Pericardium fibroblast (primary cell): Measurements from ENCODE around the gene RAB34. TPM values are rescaled to one million over a fixed set of nuclear protein-coding genes. Genes with fewer than 3 reads are reported as not detected.

Experiments used
- total RNA-seq: library from RNA; depleted of rRNA; stranded (reverse); fragments of >200 nt; gene quantifications from 2 replicates; pipeline ENCODE4 v1.2.3, GENCODE V29; 2015

The RAB34 gene
- 273 and 356 TPM in 2 replicates for total RNA-seq

GRCh38 chr17:28717578-28718332 is at the start of gene RAB34:
TSS of gene RAB34 (minus strand) at chr17:28717868. CDS start at chr17:28717266, 602 bp downstream.

GRCh38 chr17:28743243-28744103 is 25.8 kb upstream of the RAB34 start, which contains the start of gene TRAF4:
TSS of gene TRAF4 (plus strand) at chr17:28744011. CDS start at chr17:28744113, 102 bp downstream.

GRCh38 chr17:28728364-28729200 is 10.9 kb upstream of the RAB34 start, which contains the start of gene NEK8:
TSS of gene NEK8 (plus strand) at chr17:28728788. CDS start at chr17:28728814, 26 bp downstream.

GRCh38 chr17:28726226-28726626 is 8.6 kb upstream of the RAB34 start, which contains the start of gene TLCD1:
TSS of gene TLCD1 (minus strand) at chr17:28726233. CDS start at chr17:28726097, 136 bp downstream.

GRCh38 chr17:28711723-28712031 is 6.0 kb downstream of the RAB34 start, which contains the start of gene PROCA1:
TSS of gene PROCA1 (minus strand) at chr17:28711888. CDS start at chr17:28711660, 228 bp downstream.

Other genes starting within 250 kb of the RAB34 start
- not detected in 2 replicates for gene SLC13A2, start 244.2 kb downstream of the RAB34 start, total RNA-seq
- gene FOXN1, start 211.5 kb downstream of the RAB34 start, total RNA-seq = 0.12 TPM in 1 of 2 replicates, not detected in the other
- gene UNC119, start 165.2 kb downstream of the RAB34 start, total RNA-seq = 36.6 and 39.7 TPM in 2 replicates
- 56.1 and 82.5 TPM in 2 replicates for gene PIGS, start 146.3 kb downstream of the RAB34 start, total RNA-seq
- 69.6 and 136 TPM in 2 replicates for gene ALDOC, start 141.0 kb downstream of the RAB34 start, total RNA-seq
- 2.7 and 3.7 TPM in 2 replicates for gene SPAG5, start 118.8 kb downstream of the RAB34 start, total RNA-seq
- gene RSKR, start 103.7 kb downstream of the RAB34 start, total RNA-seq = 1.3 and 8.6 TPM in 2 replicates
- 73.8 and 81.3 TPM in 2 replicates for gene BLTP2, start 72.7 kb downstream of the RAB34 start, total RNA-seq
- 41.2 and 63.9 TPM in 2 replicates for gene SDF2, start 56.0 kb downstream of the RAB34 start, total RNA-seq
- gene SUPT6H, start 55.7 kb downstream of the RAB34 start, total RNA-seq = 29.5 and 30.7 TPM in 2 replicates
- gene PROCA1, start 6.0 kb downstream of the RAB34 start, total RNA-seq = 2.0 TPM in 1 of 2 replicates, not detected in the other
- 831 and 1,309 TPM in 2 replicates for gene RPL23A, start 2.1 kb upstream of the RAB34 start, total RNA-seq
- gene TLCD1, start 8.4 kb upstream of the RAB34 start, total RNA-seq = 11.8 and 20.7 TPM in 2 replicates
- 2.3 and 2.8 TPM in 2 replicates for gene NEK8, start 10.9 kb upstream of the RAB34 start, total RNA-seq
- gene TRAF4, start 26.1 kb upstream of the RAB34 start, total RNA-seq = 17.9 and 27.9 TPM in 2 replicates
- gene FAM222B, start 124.9 kb upstream of the RAB34 start, total RNA-seq = 7.3 and 10.5 TPM in 2 replicates
- gene ERAL1, start 137.1 kb upstream of the RAB34 start, total RNA-seq = 45.0 and 48.6 TPM in 2 replicates
- 34.2 and 60.9 TPM in 2 replicates for gene FLOT2, start 179.9 kb upstream of the RAB34 start, total RNA-seq
- 5.0 and 7.8 TPM in 2 replicates for gene DHRS13, start 185.2 kb upstream of the RAB34 start, total RNA-seq
- 14.2 and 16.8 TPM in 2 replicates for gene PHF12, start 233.7 kb upstream of the RAB34 start, total RNA-seq